Posterior cingulate gyrus (tissue), 11 donors: Measurements from ENCODE around the gene HSPA1L.

ENCODE experiments used
- DNase-seq, 10 donors: peaks; one replicate each; pipeline versions ENCODE4 v3.0.0 to v3.0.0-alpha.2; 2020 to 2021; ENCODE audit warnings: mixed read lengths in 3 of 10
- intact Hi-C: fragments of 100-400 bp; cut with DNase I; formaldehyde crosslinking; loops from one replicate; pipeline ENCODE4 v1.15.1; 2023

The HSPA1L gene

DNA sequence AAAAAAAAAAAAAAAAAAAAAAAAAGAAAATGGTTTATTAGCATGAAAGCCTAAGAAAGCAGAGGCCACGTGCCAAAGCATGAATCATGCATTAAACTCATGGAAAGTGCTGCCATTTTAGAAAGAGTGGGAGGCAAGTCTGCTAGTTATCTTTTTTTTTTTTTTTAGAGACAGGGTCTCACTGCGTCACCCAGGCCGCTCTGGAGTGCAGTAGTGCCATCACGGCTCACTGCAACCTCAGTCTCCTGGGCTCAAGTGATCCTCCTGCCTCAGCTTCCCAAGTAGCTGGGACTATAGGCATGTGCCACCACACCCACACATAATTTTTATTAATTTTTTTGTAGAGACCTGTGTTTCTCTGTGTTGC lies 43.1 kb downstream of the HSPA1L start:
- peak in 1 of 10 donors; percentile 26 for DNase-seq
- intact Hi-C loops, result no loop called here

- intact Hi-C loops, result no loop called here
- no peak for DNase-seq
These were observed 44.2 kb downstream of the HSPA1L start for GRCh38 chr6:31770860-31771259.

DNA sequence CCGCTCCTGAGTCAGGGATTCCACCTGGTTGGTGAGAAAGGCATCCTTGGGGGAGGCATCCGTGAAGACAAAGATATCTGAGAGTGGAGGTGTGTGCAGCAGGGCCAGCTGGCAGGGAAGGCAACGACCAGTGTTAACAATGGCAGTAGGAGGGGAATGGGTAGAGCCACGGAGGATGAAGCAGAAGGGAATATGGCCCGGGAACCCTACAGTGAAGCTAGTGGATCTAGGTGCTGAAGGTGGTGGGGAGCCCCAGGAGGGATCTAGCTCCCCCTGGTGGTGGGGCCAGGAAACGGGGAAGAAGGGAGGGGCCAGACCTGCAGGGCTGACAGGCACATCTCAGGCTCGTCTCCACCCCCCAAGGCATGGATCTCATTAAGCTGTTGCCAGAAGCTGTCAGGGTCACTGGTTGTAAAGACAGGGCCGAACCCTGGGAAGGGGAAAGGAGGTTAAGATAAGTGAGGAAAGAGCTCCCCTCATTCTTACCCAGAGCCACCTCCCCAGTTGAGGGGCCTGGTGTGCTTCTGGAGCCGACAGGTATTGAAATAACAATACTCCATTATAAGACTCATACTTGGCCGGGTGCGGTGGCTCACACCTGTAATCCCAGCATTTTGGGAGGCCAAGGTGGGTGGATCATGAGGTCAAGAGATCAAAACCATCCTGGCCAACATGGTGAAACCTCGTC lies 45.3 kb downstream of the HSPA1L start:
- intact Hi-C loops, result no loop called here
- DNase-seq, result peak in 3 of 10 donors; percentile 29 to 66 (median 55)

DNA sequence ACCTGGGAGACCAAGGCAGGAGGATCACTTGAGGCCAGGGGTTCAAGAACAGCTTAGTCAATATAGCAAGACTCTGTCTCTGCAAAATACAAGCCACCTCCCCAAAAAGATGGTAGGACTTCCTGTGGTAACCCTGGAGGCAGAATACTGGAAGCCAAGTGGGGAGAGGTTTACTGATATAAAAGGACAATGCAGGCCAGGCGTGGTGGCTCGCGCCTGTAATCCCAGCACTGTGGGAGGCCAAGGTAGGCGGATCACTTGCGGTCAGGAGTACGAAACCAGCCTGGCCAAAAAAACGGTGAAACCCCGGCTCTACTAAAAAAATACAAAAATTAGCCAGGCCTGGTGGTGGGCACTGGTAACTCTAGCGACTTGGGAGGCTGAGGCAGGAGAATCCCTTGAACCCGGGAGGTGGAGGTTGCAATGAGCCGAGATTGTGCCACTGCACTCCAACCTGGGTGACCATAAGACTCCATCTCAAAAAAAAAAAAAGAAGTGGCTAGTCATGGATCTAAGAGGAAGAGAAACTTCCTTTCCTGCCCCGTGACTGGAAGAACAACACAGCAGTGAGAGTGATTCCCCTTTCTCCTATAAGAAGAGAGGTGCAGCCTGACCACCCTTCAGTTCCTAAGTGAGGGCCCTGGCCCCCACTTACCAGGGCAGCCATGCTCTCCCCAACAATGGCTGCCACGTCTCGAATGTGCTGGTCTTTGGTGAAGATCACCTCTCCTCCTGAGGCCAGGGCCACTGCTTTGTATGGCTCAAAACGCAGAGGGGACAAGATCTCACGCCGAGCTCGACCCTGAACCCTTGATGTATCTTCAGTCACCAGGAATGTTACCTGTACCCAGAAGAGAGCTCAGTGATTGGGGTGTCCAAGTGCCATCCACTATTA lies 46.5 kb downstream of the HSPA1L start:
- intact Hi-C loops, result no loop called here
- peak in 2 of 10 donors; percentile 28 to 38 for DNase-seq

DNA sequence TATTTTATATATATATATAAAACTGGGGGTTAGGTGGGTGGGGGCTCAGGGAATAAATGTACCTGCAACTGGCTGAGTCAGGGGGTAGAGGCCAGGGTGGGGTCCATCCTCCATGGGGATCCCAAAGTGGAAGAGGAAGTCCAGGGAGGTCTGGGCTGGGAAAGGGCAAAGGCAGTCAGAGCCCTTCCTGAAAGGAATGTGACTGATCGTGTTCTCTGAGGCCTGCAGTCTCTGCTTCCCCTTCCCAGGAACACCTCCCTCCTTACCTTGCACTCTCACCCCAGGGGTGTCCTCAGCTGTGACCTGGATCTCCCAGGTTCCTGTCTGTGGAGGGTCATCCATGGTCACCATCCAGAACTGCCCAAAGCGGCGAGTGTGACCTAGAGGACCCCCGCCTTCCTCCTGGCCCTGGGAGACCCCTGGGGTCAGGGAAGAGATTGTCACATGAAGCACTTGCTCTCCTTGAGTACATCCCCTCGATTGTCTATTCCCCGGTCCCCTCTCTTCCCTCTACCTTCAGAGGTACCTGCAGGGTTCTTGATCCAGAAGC lies 47.9 kb downstream of the HSPA1L start:
- peak in 2 of 10 donors; percentile 29 to 48 for DNase-seq
- intact Hi-C loops, result no loop called here

- DNase-seq, result peak in 2 of 10 donors; percentile 65 to 69
- intact Hi-C loops, result no loop called here
These were observed 48.9 kb downstream of the HSPA1L start for GRCh38 chr6:31765910-31766794.

GRCh38 chr6:31765559-31765909 lies 49.5 kb downstream of the HSPA1L start:
- intact Hi-C loops, result no loop called here
- DNase-seq, result peak in 1 of 10 donors; percentile 49

- DNase-seq, result peak in 2 of 10 donors; percentile 19 to 26
- intact Hi-C loops, result no loop called here
These were observed 50.9 kb downstream of the HSPA1L start for GRCh38 chr6:31764198-31764597.

DNA sequence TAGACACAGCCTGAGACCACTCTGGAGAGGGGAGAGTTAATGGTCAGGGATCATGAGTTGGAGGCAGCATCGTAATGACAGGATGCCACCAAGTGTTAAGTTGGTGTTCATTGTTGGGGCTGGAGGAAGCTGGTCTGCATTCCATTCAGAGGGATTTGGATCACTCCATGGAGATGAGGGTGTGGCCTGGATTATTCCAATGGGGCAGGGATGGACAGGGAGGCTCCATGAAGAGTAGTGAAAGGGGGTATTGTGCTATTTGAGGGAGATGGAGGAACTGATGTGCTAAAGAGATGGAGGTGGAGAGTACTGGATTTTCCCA lies 51.5 kb downstream of the HSPA1L start:
- no peak for DNase-seq
- intact Hi-C loops, result no loop called here

DNA sequence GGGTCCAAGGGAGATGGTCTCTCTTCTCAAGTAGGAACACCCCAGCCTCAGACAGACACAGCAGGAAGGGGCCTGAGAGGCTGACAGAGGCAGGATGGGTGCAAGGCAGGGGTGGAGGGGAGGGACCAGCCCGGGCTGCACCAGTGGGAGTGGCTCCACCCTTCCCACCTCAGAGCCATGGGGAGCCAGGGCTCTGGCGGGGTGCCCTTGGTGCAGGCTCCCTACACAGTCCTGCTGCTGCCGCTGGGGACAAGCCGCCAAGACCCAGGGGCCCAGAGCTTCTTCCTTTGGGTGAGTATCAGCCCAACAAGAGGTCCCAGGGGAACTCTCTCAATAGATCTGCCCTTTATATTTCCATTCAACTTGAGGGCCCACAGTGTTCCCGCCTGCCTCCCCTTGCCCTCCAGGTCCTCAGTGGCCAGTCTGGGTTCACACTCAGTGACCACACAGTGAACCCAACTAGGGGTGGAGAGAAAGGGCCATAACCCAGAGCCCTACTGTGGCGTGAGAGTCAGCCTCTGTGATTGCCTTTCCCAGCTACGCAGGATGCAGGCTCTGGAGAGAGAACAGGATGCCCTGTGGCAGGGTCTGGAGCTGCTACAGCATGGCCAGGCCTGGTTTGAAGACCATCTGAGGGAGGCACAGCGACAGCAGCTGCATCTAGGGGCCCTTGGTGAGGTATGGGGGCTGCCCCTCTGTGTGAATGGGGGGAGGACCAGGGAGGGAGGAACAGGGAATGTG lies 52.0 kb downstream of the HSPA1L start:
- intact Hi-C loops, result no loop called here
- DNase-seq, result peak in 2 of 10 donors; percentile 35 to 77

GRCh38 chr6:31762356-31762755 lies 52.7 kb downstream of the HSPA1L start, which contains the start of gene SAPCD1:
Gene SAPCD1 (plus strand): TSS chr6:31762656. CDS start chr6:31763055, 399 bp downstream.
- intact Hi-C loops, result no loop called here
- DNase-seq, result peak in 1 of 10 donors; percentile 37

GRCh38 chr6:31761343-31761742 lies 53.7 kb downstream of the HSPA1L start:
- peak in 3 of 10 donors; percentile 25 to 45 (median 33) for DNase-seq

DNA sequence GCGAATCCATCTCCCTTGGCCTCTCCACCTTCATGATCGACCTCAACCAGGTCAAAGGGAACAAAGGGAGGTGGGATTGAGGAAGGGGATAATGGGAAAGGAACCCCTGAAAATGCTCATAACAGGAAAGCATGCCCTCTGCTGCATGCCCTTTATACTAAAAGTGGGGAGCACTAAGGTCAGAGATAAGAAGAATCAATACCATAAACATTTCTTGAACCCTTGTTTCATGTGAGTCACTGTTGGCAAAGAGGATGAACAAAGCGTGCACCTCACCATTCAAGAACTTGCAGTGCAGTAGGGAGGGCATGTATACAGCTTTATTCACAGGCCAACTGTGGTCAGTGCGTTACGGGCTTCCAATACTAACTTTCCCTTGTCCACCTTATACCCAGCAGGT lies 54.3 kb downstream of the HSPA1L start:
- no peak for DNase-seq
- intact Hi-C loops, result no loop called here

More at GRCh38 chr6:31761343-31761742, 53.7 kb downstream of the HSPA1L start:
- intact Hi-C loops, result no loop called here
